H1 (cell line): Measurements from ENCODE around the gene PTPRR. TPM values are rescaled to one million over a fixed set of nuclear protein-coding genes. Genes with fewer than 3 reads are reported as not detected.

Experiments
- ASH2L ChIP-seq: fragments of 200-600, 300-600 bp; sonication (generic); IDR thresholded peaks from one replicate; pipeline ENCODE4 v1.7.1; 2017; ENCODE audit warnings: low read length
- CTBP2 ChIP-seq: IDR thresholded peaks from 2 replicates; pipeline ENCODE4 v1.7.0; 2011; ENCODE audit warnings: borderline replicate concordance, mild to moderate bottlenecking, moderate library complexity, mixed read lengths, low read length; ENCODE audit not compliant: insufficient read depth, insufficient read length
- POLR2A ChIP-seq, 2 experiments: IDR thresholded peaks; 1 replicate in 1 of 2; 2 replicates in 1 of 2; pipeline ENCODE4 v1.6.1; 2011; ENCODE audit warnings: low read depth in 2 of 2, low read length in 2 of 2, mild to moderate bottlenecking in 2 of 2; ENCODE audit errors: control extremely low read depth in 1 of 2
- RXRA ChIP-seq: IDR thresholded peaks from 2 replicates; pipeline ENCODE4 v1.6.1; 2011; ENCODE audit warnings: low read depth, mild to moderate bottlenecking, low read length, moderate library complexity; ENCODE audit not compliant: insufficient read depth
- SP4 ChIP-seq: IDR thresholded peaks from 2 replicates; pipeline ENCODE4 v1.6.1; 2012; ENCODE audit warnings: low read length, inconsistent platforms
- TAF1 ChIP-seq: IDR thresholded peaks from 2 replicates; pipeline ENCODE4 v1.6.1; 2011; ENCODE audit warnings: mild to moderate bottlenecking, low read depth, low read length
- polyA plus RNA-seq, 7 experiments: library from polyadenylated mRNA; depleted of rRNA in 3 of 7; stranded (reverse) in 5 of 7; unstranded in 2 of 7; fragments of >200 nt in 5 of 7; fragments of 200-250 nt in 2 of 7; gene quantifications; 1 replicate in 5 of 7; 2 replicates in 1 of 7; 4 replicates in 1 of 7; pipeline versions ENCODE4 v1.2.1 to v1.2.3, GENCODE V29; 2011 to 2013; ENCODE audit warnings: missing spikeins in 2 of 7, mixed read lengths in 2 of 7
- total RNA-seq: library from RNA; stranded (reverse); fragmentation: NEBNext Ultra II Directional; extraction: Animal tissue kit (Norgen Biotek cat#: 25700); gene quantifications from 2 replicates; pipeline ENCODE4 v1.2.1, GENCODE V29; 2021

The PTPRR gene
- total and polyA plus RNA-seq, 2 of the 8 experiments (the other 6 are each of a cell fraction or from before 2014, with no cell fraction given), result 0.07 to 0.35 TPM

GRCh38 chr12:70783455-70783854 is 137.1 kb downstream of the PTPRR start (continued):
- TF ChIP-seq CTBP2, result no peak
- TF ChIP-seq RXRA, result no peak
- TF ChIP-seq ASH2L, result no peak
- TF ChIP-seq TAF1, result no peak
- no peak for TF ChIP-seq POLR2A (IDR thresholded peaks at IDR 0.05; ENCODE audit: control extremely low read depth in 1 of 2, low read depth in 2 of 2, low read length in 2 of 2)
- TF ChIP-seq SP4, result no peak
